HG03025 (cell line): ENCODE results near the gene CBX8.

ENCODE experiments used
- ATAC-seq: cut with Tn5 transposase; IDR thresholded peaks from one replicate; pipeline ENCODE4 v1.9.1; 2021; ENCODE audit warnings: mild to moderate bottlenecking, moderate library complexity; ENCODE audit not compliant: unreplicated experiment, low FRiP score

CBX8 gene

GRCh38 chr17:79796444-79796762, 474 bp downstream of the CBX8 start:
- ATAC-seq = no peak

DNA sequence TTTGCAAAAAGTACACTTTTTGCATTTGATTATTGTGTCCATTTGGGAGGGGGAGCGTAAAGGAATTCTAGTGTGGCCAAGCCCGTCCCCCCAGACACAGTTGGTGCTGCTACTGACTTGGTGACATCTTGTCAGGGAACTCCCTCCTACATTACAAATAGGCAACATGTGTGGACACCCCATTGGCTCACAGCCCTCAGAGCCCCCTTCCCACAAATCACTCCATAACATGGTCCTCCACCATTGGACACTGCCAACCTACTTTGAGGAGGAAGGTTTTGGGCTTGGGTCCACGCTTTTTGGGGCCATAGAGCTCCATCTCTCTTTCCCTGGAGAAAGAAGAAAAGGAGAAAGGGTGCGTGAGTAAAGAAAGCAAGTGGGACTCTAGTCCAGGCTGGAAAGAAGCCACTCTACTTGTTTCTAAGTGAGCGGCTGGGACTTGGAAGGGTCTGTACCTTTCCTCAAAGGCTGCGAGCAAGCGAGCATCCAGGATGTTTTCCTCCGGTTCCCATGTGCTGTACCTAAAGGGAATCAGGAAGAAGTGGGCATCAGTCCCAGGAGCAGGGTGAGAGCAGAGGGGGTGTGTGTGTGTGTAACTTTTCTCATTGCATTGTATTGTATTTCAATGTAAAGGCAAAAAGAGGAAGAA, 958 bp downstream of the CBX8 start:
- no peak for ATAC-seq

DNA sequence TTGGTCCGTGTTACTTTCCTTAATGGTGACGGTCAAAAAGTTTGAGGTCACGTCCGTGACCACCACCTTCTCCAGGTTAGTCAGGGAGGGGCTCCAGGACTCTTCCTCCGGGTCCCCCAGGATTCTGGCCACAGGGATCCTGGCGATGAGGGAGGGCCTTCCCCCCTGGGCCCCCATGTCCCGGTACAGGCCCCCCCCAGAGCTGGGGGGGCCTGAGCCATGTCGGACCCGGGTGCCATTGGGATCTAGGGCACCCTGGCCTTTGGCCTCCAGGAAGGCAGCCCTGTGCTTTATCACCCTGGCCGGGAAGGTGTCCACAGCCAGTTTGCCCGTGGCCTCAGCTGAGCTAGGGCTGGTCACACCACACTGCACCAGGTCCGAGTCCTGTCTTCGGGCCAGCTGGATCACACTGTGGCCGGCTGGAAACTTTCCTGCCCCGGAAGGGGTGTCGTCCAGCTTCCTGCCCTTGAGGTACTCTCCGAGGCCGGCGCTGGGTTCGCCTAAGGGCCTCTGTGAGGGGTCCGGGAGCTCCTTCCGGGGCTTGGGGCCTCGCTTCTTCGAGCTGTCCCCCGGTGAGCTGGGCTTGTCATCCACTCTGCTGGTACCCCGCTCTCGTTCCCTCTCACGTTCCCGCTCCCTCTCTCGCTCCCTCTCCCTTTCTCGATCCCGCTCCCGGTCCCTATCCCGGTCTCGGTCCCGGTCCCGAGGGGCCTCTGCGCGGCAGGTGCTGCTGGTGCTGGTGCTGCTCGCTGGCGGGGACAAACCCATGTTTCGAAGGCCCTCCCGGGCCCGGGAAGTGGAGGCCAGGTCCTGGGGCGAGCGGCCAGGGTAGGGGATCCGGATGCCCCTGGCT, 2.0 kb downstream of the CBX8 start:
- ATAC-seq = no peak

GRCh38 chr17:79793924-79794304, 3.0 kb downstream of the CBX8 start:
- ATAC-seq = no peak

DNA sequence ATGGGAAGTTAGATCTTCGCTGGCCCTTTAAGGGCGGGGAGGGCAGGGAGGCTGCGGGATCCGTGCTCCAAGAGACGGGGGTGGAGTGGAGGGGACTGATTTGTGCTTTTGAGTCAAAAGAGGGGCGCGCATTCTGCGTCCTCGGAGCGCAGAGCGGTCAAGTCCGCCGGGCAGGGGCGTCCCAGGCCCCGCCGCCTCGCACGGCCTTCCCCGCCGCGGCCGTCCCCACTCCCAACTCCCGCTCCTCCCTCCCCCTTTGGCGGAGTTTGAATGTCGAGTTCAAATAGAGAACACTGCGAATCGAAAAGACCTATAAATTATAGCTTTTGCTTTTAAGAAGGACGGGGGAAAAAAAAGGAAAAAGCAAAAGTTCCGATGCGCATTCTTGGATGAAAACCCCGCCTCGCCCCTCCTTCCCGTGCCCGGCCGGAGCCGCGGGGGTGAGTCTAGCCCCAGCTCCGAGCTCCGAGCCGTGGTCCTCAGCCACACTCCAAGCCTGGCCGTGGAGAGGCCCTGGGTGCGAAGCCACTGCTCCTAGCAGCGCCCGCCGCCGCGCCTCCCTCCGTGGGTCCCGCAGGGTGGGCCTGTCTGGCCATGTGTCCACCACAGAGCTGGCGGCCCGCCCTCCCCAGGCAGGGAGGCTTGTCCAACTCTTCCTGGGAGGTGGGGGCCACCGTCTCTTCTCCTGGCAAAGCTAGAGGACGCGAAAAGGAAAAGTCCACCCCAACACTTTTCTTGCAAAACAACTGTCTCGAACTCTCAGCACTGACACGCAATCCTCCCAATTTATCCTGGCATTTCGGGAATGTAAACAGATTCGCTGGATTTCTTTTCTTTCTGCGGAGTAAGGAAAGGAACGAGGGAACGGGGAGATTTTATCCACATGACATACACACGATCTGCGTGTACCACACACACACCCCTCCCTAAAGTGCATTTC, 3.6 kb downstream of the CBX8 start:
- ATAC-seq = no peak

DNA sequence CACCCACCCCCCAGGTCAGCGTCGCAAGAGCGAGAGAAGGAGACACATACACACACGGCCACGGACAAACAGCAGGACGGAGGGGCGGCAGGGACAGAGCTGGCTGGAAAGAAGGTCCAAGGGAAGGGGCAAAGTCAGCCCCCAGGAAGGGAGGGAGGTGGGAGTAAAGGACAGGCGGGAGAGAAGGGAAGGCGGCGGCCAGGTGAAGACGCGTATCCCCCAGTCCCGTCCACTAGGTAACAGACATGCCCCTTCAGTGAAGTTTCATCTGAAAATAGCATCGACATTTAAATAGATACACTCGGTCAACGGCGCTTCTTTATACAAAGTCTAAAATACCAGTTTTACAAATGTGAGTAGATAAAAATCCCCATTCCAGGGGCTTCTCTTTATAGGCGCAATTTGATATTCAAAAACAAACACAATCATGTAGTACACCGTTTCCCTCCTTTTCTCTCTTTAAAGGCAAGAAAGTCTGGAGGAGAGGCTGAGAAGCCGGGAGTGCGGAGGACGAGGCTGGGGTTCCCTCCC, 4.5 kb downstream of the CBX8 start:
- ATAC-seq = no peak

DNA sequence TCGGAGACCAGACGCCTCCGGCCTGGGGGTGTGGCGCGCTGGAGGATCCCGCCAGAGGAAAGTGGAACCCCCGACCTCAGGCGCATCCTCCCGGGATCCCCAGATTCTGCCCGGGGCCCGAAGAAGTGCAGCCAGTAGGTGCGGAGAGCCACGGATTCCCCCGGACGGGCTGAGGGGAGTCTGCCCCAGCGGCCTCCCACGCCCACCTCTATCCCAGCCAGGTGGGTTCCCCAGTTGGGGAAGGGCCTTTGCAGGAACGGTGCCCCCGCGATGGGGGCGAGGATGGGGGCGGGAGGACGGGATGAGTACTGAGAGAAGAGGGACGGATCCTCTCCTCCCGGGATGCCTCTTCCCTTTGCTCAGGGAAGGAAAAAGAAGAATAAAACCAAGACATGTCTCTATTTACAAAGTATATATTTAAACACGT, 5.1 kb downstream of the CBX8 start:
- ATAC-seq = no peak

DNA sequence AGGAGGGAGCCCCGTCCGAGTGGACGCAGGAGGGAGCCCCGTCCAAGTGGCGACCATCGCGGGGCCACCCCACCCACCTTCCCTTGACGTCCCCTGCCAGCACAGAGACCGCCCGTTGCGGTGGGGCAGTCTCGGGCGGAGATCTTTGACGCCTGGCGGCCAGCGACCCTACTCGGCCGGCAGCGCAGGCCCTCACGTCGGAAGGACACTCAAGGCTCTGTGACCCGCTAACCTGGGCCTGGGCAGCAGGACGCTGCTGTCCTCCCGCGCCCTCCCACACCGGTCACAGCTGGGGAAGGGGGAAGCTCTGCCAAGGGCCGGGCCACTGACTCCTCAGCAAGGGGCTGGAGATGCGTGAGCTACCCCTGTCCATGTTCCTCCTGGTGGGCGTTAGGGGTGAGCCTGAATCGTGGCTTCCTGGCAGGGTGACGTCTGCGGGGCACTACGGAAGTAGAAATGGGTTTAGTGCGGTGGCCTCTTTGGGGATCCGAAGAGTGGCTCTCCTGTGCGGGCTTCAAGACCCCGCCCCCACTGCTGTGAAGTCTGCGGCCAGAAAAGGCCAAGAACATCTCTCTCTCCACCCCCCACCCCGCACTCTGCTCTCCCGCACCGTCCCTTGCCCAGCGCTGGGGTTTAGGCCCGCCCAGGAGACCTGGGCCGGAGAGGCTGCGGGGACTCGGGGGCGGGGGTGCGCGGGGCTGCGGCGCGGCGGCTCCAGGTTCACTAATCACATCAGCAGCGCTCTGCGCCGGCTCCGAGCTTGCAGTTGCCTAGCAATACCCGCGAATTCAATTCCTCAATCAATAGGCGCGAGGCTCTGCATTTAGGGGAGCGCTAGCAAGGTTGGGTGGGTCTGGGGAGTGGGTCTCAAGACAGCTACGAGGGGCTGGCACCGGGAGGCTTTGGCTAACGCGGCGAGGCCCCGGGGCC, 5.8 kb downstream of the CBX8 start:
- ATAC-seq = no peak

DNA sequence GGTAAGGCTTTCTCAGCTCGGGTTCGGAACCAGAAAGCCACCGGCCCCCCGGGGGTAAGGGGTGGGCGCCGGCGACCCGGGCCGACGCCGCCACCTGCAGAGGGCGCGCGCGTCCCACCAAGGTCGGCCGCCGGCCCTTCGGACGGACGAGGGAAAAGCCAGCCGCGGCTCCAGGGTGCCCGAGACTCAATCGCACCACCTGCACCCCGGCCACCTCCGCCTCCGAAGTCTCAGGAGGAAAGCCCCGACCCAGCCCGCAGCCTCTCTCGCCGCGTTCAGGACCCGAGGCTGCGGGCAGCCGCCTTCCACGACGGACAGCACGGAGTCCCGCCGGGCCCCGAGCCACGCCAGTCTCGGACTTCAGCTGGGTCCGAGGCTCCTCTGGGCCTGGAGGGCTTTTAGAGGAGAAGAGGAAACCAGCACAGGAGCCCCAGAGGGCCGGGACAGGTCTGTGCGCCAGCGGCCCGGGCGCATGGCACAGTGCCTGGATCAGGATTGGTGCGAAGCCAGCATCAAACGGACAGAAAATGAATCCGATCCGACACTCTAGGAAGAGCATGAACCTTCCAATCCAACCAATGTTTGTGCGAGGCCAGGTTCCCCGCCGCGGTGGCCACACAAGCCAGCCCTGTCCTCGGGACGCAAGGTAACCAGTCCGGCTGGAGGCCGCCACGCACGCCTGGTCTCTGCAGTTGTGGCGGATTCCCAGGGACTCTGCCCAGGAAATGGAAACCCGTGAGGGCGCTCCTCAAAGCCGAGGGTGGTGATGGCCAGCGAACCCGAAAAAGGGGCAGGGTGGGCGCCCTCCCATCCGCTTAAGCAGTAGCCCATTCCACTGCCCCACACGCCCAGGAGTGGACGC, 6.7 kb downstream of the CBX8 start:
- ATAC-seq = no peak

- ATAC-seq = no peak
Observed at GRCh38 chr17:79788989-79789942, 7.6 kb downstream of the CBX8 start.

GRCh38 chr17:79788455-79788854, 8.4 kb downstream of the CBX8 start:
- ATAC-seq = no peak

DNA sequence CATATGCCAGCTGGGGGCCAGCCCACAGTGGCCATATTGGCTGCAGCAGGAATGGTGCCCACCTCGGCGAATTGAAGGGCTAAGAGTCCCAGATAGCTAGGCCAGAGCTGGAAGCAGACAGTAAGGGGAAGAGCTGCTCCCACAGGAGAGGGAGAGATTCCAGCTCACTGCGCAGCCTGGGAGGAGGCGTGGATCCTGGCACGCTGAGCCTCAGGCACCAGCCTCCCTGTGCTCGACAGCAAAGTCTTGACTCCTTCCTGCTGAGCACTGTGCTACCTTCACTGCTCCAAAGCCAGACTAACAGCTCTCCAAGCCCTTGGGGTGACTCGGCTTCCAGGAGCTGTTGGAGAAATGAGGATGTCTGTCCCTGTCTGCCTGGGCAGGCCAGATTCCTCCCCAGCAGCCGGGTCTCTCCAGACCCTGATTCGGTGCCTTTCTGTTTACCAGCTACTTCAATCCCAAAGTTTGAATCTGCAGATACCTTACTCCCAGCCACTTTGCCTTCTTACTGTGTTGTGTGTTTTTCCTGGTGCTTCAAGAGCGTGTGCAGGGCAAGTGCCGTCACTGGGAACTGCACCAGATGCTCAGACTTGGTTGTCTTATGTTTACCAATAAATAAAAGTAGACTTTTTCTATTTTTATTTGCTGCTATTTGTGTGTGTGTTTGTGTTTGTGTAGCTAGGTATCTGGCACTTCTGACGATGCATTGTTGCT, 9.8 kb downstream of the CBX8 start:
- no peak for ATAC-seq

DNA sequence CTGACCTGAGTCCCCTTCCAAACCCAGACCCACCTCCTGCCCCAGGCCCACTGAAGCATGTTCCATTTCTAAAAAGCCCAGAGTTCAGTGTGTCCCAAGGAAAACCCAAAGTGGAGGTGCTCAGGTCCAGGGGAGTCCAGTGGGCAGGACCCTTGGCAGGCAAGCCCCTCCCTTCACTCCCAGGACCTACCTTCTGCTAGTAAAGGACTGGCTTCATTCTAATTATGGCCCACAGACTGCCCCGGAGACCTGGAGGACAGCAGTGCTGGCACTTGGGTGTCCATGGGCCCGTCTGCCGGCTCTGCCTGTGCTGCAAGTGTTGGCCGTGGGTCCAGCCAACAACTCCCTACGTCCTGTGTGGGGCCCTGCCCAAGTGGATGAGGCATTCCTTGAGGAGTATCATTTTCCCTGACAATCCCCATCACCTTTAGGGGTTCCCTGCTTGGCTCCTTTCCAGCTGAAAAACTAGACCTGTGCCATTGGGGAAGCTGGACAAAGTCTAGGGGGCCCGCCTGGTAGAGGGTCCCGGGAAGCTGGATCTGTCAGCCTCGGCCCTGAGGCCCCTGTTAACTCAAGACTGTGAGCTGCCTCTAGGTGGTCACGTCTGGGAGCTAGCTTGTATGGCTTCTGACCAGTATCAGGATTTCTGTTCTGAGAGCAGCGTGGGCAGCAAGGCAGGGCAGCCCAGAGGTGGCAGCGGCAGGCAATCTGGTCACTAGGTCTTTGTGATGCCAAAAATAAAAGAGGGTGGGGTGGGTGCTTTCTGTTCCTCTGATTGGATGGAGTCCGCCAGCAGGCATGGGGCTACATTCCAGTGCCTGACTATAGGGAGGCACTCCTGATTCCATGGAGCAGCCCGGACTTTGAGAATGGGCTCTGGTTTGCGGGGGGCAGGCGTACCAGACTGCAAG, 10.7 kb downstream of the CBX8 start:
- no peak for ATAC-seq

DNA sequence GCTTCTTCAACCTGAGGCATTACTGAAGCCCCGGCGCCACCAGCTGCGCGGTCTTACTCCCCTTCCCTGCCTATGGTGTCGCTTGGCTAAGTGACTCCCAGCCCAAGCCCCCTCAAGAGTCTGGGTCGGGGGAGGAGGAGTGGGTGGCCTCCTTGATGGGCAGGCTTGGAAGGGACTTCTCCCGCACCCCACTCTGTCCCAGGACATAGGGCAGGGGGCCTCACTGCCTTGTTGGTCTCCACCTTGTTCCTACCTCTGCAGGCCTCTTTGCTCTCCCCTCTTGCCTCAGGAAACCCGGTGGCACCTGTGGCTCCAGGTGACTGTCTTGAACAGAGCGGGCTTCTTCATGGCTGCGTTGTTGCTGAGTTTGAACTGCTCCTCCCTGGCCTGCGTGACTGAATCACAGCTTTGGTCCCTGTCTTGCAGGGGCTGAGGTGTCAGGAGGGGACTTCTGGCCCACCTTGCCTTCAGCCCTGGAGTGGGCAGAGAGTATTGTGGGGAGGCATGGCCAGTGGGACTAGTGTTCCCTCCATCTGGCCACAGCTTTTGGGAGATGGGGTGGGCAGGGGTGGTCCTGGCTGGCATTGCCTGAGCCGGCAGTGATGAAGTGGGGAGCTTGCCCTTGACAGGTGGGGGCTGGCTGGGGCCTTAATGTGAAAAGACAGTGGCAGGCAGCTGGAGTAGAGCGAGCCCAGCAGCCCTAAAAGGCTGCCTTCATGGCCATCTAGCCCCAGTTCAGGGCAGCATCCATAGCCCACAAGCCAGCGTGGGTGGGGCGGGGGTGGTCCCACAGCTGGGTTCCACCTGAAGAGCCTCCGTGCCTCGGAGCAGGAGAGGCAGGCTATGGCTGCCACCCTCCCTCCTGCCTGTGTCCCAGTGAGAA, 11.6 kb downstream of the CBX8 start:
- ATAC-seq = no peak

GRCh38 chr17:79784353-79785016, 12.4 kb downstream of the CBX8 start:
- no peak for ATAC-seq
